ENCODE results near the gene R3HDM2.

- TF ChIP-seq CTCF (IDR thresholded peaks at IDR 0.05), result no peak
- TF ChIP-seq POLR2A (IDR thresholded peaks at IDR 0.05), result no peak
Observed at GRCh38 chr12:57235017-57235727, 195.7 kb downstream of the R3HDM2 start.
